ENCODE results near the gene CWH43. TPM values are rescaled to one million over a fixed set of nuclear protein-coding genes. Genes with fewer than 3 reads are reported as not detected.

Gene CWH43
- not detected for total RNA-seq
- not detected for polyA plus RNA-seq
- total RNA-seq: not detected

DNA sequence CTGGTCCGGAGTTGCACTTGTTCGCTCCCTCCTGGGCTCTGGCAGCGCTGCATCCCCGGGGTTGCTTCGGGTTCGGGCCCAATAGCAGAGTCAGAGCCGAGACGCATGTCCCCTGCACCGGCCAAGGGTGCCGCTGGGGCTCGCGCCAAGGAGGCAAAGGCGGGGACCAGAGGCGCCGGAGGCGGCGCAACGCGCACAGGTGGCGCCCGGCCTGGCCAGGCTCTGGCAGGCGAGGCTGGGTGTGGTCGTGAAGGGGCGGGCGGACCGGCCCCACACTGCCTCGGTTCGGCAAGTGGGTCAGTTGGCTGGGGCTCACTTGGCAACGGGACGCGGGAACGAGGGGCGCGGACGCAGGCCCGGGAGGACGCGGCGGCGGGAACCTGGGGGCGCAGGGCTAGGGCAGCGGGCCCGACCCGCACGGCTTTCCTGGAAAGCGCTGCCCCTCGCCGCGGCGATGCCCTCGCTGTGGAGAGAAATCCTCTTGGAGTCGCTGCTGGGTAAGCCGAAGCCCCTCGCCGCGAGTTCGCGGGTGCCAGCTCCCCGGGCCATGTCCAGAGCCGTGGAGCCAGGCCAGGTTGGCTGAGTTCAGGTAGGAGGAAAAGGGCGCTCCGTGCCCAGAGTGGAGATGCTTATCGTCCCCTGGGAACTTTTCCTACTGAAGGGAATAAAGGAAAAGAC lies at the start of gene CWH43:
Gene CWH43, plus strand, starts transcription at position 300 of the 678 bp plus-strand sequence. Its CDS starts 155 bp downstream, at position 455.
- peaks cover 42 to 70% (median 50%) of the 10 kb centered on the region in 5 donors for H3K27me3 Mint-ChIP-seq
- no peaks in the 10 kb centered on the region for H3K4me1 Mint-ChIP-seq
- H3K4me3 Mint-ChIP-seq: no peak within 1 kb of the TSS
- ChIA-PET POLR2A (no interaction called here), CTCF (no interaction called here)
- ATAC-seq: no peak
- no peaks in the 10 kb centered on the region for H3K27me3 ChIP-seq (ENCODE audit: control insufficient read depth in 2 of 2, insufficient read depth in 2 of 2, low read length in 2 of 2)
- no peak within 1 kb of the TSS for H3K27ac ChIP-seq (ENCODE audit: low read depth, low read length)
- H3K27ac Mint-ChIP-seq: no peak within 1 kb of the TSS
- intact Hi-C loops (cut with micrococcal nuclease): no loop called here
- no peak for DNase-seq
- no peak within 1 kb of the TSS for H3K4me3 ChIP-seq (ENCODE audit: low read length)
- peaks cover 0 to 13% (median 5%) of the 10 kb centered on the region in 11 donors for H3K9me3 Mint-ChIP-seq
- H3K36me3 ChIP-seq (ENCODE audit: control insufficient read depth in 2 of 3, insufficient read depth in 3 of 3, low read length in 3 of 3): no peaks in the 10 kb centered on the region
- H3K36me3 Mint-ChIP-seq: peaks cover 0 to 5% (median 0%) of the 10 kb centered on the region in 5 donors
- H3K9me3 ChIP-seq (ENCODE audit: control insufficient read depth in 2 of 3, low read length in 3 of 3): no peaks in the 10 kb centered on the region
- no peaks in the 10 kb centered on the region for H3K4me1 ChIP-seq (ENCODE audit: control insufficient read depth in 2 of 2, insufficient read depth in 2 of 2, low read length in 2 of 2)

DNA sequence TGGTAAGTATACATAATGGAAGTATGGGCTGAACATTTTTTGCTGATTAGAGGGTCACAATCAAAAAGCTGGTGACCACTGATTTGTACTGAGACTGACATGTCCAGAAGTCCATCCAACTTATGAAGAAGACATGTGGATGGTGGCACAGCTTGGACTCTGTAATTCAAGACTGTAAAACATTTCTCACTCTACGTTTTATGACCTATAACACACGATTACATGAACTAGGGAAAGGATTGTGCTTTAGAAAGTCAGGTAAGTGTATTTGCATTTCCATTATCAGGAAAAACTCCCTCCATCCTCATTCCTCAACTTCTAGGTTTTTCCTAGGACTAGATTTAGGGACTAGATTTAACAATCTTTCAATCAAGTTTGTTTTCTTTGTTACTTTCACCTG lies 49.0 kb upstream of the CWH43 start:
- Histone ChIP-seq H3K4me3 (ENCODE audit: low read length) (no peak overlapping the region), H3K9me3 (ENCODE audit: control insufficient read depth in 2 of 3, low read length in 3 of 3) (no peaks in the 10 kb centered on the region), H3K27me3 (ENCODE audit: control insufficient read depth in 2 of 2, insufficient read depth in 2 of 2, low read length in 2 of 2) (no peaks in the 10 kb centered on the region), H3K4me1 (ENCODE audit: control insufficient read depth in 2 of 2, insufficient read depth in 2 of 2, low read length in 2 of 2) (no peaks in the 10 kb centered on the region), H3K36me3 (ENCODE audit: control insufficient read depth in 2 of 3, insufficient read depth in 3 of 3, low read length in 3 of 3) (no peaks in the 10 kb centered on the region), H3K27ac (ENCODE audit: low read depth, low read length) (no peak overlapping the region)
- no peak overlapping the region for H3K27ac Mint-ChIP-seq
- no peak overlapping the region for H3K4me3 Mint-ChIP-seq
- H3K9me3 Mint-ChIP-seq: peaks cover 0 to 10% (median 4%) of the 10 kb centered on the region in 11 donors
- CTCF ChIA-PET: no interaction called here
- POLR2A ChIA-PET: no interaction called here
- peaks cover 0 to 11% (median 0%) of the 10 kb centered on the region in 5 donors for H3K27me3 Mint-ChIP-seq
- peaks cover 0 to 4% (median 0%) of the 10 kb centered on the region in 5 donors for H3K36me3 Mint-ChIP-seq
- peaks cover 0 to 7% (median 3%) of the 10 kb centered on the region in 7 donors for H3K4me1 Mint-ChIP-seq
- DNase-seq (no peak), ATAC-seq (no peak)
- intact Hi-C loops (cut with micrococcal nuclease): no loop called here

DNA sequence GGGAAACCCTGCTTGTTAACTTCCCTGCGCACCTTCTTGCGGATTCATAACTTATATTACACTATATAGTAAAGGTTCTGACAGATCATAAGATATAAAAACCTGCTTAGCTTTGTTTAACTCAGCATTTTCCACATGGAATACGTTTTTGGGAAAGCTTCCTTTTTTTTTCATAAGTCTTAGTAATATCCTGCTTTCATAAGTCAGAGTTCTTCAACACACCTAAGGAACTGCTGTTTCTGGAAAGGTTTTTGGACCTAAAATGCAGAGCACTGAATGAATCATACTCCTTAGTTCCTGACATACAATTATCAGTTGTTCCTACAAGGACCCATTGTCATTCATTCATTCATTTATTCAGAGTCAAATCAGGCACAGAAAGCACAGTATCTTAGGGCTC lies 47.2 kb upstream of the CWH43 start:
- no peaks in the 10 kb centered on the region for H3K27me3 ChIP-seq (ENCODE audit: control insufficient read depth in 2 of 2, insufficient read depth in 2 of 2, low read length in 2 of 2)
- POLR2A ChIA-PET: no interaction called here
- peaks cover 0 to 18% (median 0%) of the 10 kb centered on the region in 5 donors for H3K27me3 Mint-ChIP-seq
- peaks cover 0 to 4% of the 10 kb centered on the region in 2 donors for H3K4me1 ChIP-seq (ENCODE audit: control insufficient read depth in 2 of 2, insufficient read depth in 2 of 2, low read length in 2 of 2)
- H3K9me3 Mint-ChIP-seq: peaks cover 0 to 10% (median 4%) of the 10 kb centered on the region in 11 donors
- intact Hi-C loops (cut with micrococcal nuclease): no loop called here
- no peak overlapping the region for H3K4me3 ChIP-seq (ENCODE audit: low read length)
- CTCF ChIA-PET: no interaction called here
- peaks cover 0 to 17% (median 9%) of the 10 kb centered on the region in 7 donors for H3K4me1 Mint-ChIP-seq
- DNase-seq: no peak
- no peak for ATAC-seq
- no peak overlapping the region for H3K27ac ChIP-seq (ENCODE audit: low read depth, low read length)
- no peaks in the 10 kb centered on the region for H3K36me3 ChIP-seq (ENCODE audit: control insufficient read depth in 2 of 3, insufficient read depth in 3 of 3, low read length in 3 of 3)
- no peak overlapping the region for H3K4me3 Mint-ChIP-seq
- H3K36me3 Mint-ChIP-seq: peaks cover 0 to 4% (median 0%) of the 10 kb centered on the region in 5 donors
- H3K27ac Mint-ChIP-seq: no peak overlapping the region
- H3K9me3 ChIP-seq (ENCODE audit: control insufficient read depth in 2 of 3, low read length in 3 of 3): no peaks in the 10 kb centered on the region

DNA sequence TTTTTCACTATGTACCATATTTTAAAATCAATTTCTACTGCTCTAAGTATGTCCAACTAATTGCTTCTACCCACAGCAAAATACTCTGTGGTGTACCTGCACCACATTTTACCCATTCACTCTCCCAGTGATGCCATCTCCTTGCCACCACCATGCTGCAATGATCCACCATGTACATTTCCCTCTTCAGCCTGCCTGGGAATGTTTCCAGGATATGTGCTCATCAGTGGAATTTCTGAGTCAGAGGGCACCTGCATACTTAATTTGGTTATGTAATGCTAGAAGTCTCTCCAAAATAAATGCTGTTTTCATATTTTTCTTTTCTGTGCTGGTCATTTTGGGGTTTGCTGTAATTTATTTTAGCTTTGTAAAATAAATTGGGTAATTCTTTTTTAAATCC lies 46.3 kb upstream of the CWH43 start:
- ChIA-PET POLR2A (no interaction called here), CTCF (no interaction called here)
- peaks cover 0 to 18% (median 0%) of the 10 kb centered on the region in 5 donors for H3K27me3 Mint-ChIP-seq
- Histone ChIP-seq H3K36me3 (ENCODE audit: control insufficient read depth in 2 of 3, insufficient read depth in 3 of 3, low read length in 3 of 3) (no peaks in the 10 kb centered on the region), H3K4me3 (ENCODE audit: low read length) (no peak overlapping the region), H3K4me1 (ENCODE audit: control insufficient read depth in 2 of 2, insufficient read depth in 2 of 2, low read length in 2 of 2) (peaks cover 0 to 12% of the 10 kb centered on the region in 2 donors), H3K27me3 (ENCODE audit: control insufficient read depth in 2 of 2, insufficient read depth in 2 of 2, low read length in 2 of 2) (no peaks in the 10 kb centered on the region), H3K9me3 (ENCODE audit: control insufficient read depth in 2 of 3, low read length in 3 of 3) (no peaks in the 10 kb centered on the region), H3K27ac (ENCODE audit: low read depth, low read length) (no peak overlapping the region)
- H3K36me3 Mint-ChIP-seq: peaks cover 0 to 4% (median 0%) of the 10 kb centered on the region in 5 donors
- ATAC-seq (no peak), DNase-seq (no peak)
- H3K9me3 Mint-ChIP-seq: peaks cover 0 to 10% (median 4%) of the 10 kb centered on the region in 11 donors
- no peak overlapping the region for H3K4me3 Mint-ChIP-seq
- no peak overlapping the region for H3K27ac Mint-ChIP-seq
- intact Hi-C loops (cut with micrococcal nuclease): loop anchor here in 1 of 2 donors (5.0 kb wide), 1 partner anchor 32 kb away; the partner anchor contains the start of gene OCIAD2
- H3K4me1 Mint-ChIP-seq: peaks cover 6 to 26% (median 18%) of the 10 kb centered on the region in 7 donors

DNA sequence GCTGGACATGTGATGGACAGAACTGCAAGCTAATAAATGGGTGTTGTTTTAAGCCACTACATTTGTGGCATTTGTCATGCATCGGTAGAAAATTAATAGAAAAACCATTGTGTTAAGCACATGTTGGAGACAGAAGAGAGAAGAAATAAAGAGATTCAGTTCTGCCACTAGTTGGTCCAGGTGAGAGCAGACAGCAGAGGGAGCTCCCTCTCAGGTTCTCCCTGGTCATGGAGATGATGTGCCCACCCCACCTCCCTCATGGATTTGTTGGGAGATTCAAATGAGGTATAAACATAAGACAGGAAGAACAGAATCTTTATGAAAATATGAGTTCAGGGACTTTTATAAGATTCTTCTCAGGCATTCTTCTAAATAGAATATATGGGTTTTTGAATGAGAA lies 42.7 kb upstream of the CWH43 start:
- H3K4me3 Mint-ChIP-seq: no peak overlapping the region
- ATAC-seq: no peak
- no peaks in the 10 kb centered on the region for H3K27me3 ChIP-seq (ENCODE audit: control insufficient read depth in 2 of 2, insufficient read depth in 2 of 2, low read length in 2 of 2)
- H3K27ac Mint-ChIP-seq: peak overlapping the region in 2 of 9 donors; percentile 80 to 81
- H3K4me1 ChIP-seq (ENCODE audit: control insufficient read depth in 2 of 2, insufficient read depth in 2 of 2, low read length in 2 of 2): peaks cover 0 to 18% of the 10 kb centered on the region in 2 donors
- H3K27ac ChIP-seq (ENCODE audit: low read depth, low read length): no peak overlapping the region
- CTCF ChIA-PET: interaction anchor here (0.6 to 2.1 kb wide), 3 partner anchors 33 to 363 kb away, joined by 3 to 10 read pairs (median 4); partner anchors contain the start of gene OCIAD2
- no peaks in the 10 kb centered on the region for H3K36me3 Mint-ChIP-seq
- H3K4me3 ChIP-seq (ENCODE audit: low read length): no peak overlapping the region
- H3K27me3 Mint-ChIP-seq: peaks cover 0 to 18% (median 0%) of the 10 kb centered on the region in 5 donors
- H3K36me3 ChIP-seq (ENCODE audit: control insufficient read depth in 2 of 3, insufficient read depth in 3 of 3, low read length in 3 of 3): no peaks in the 10 kb centered on the region
- intact Hi-C loops (cut with micrococcal nuclease): loop anchor here in 1 of 2 donors (5.0 kb wide), 1 partner anchor 36 kb away; the partner anchor contains the start of gene OCIAD2
- H3K9me3 ChIP-seq (ENCODE audit: control insufficient read depth in 2 of 3, low read length in 3 of 3): no peaks in the 10 kb centered on the region
- peaks cover 6 to 47% (median 32%) of the 10 kb centered on the region in 7 donors for H3K4me1 Mint-ChIP-seq
- peaks cover 0 to 5% (median 0%) of the 10 kb centered on the region in 11 donors for H3K9me3 Mint-ChIP-seq
- DNase-seq: no peak
- POLR2A ChIA-PET: no interaction called here

DNA sequence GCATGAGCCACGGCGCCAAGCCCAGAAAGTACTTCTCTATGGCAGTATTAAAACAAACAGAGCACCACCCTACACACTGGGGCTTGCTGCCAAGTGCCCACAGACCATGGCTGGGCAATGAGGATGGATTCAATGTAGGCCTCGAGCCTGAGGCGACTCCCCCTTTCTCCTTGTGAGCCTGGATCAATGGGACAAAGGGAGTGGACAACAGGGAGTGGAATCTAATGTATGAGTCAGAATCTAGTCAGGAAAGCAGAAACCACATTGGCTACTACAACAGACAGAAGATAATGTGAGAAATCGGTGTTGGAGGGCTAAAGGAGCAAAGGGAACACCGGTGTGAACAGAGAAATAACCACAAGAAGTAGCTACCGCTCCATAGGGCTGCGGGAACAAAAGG lies 41.8 kb upstream of the CWH43 start:
- Mint-ChIP-seq H3K27me3 (peaks cover 0 to 18% (median 0%) of the 10 kb centered on the region in 5 donors), H3K36me3 (no peaks in the 10 kb centered on the region), H3K4me1 (peaks cover 6 to 56% (median 38%) of the 10 kb centered on the region in 7 donors), H3K9me3 (peaks cover 0 to 2% (median 0%) of the 10 kb centered on the region in 11 donors), H3K27ac (peak overlapping the region in 6 of 9 donors; percentile 2 to 77 (median 52)), H3K4me3 (peak overlapping the region in 9 of 10 donors; percentile 27 to 76 (median 68))
- Histone ChIP-seq H3K27ac (ENCODE audit: low read depth, low read length) (no peak overlapping the region), H3K4me3 (ENCODE audit: low read length) (no peak overlapping the region), H3K27me3 (ENCODE audit: control insufficient read depth in 2 of 2, insufficient read depth in 2 of 2, low read length in 2 of 2) (no peaks in the 10 kb centered on the region), H3K4me1 (ENCODE audit: control insufficient read depth in 2 of 2, insufficient read depth in 2 of 2, low read length in 2 of 2) (peaks cover 0 to 18% of the 10 kb centered on the region in 2 donors), H3K9me3 (ENCODE audit: control insufficient read depth in 2 of 3, low read length in 3 of 3) (no peaks in the 10 kb centered on the region), H3K36me3 (ENCODE audit: control insufficient read depth in 2 of 3, insufficient read depth in 3 of 3, low read length in 3 of 3) (no peaks in the 10 kb centered on the region)
- intact Hi-C loops (cut with micrococcal nuclease): loop anchor here in 1 of 2 donors (1.0 to 5.0 kb wide), 2 partner anchors 19 to 37 kb away; partner anchors contain the start of gene OCIAD2
- DNase-seq: no peak
- CTCF ChIA-PET: interaction anchor here (0.6 to 2.1 kb wide), 6 partner anchors 14 to 364 kb away, joined by 3 to 10 read pairs (median 5); partner anchors contain the start of gene OCIAD2
- POLR2A ChIA-PET: interaction anchor here (0.8 to 1.3 kb wide), 3 partner anchors 38 to 602 kb away, joined by 4 to 9 read pairs (median 4); partner anchors contain the start of gene OCIAD2
- no peak for ATAC-seq

Measured in naive thymus-derived CD4-positive, alpha-beta T cell (primary cell).